Measurements from ENCODE around the gene SPON2. TPM values are rescaled to one million over a fixed set of nuclear protein-coding genes. Genes with fewer than 3 reads are reported as not detected.
A peak's percentile ranks its signal among the peaks of the same experiment; 100 is the strongest.

The SPON2 gene
- total RNA-seq, 1 donor from 2014 or later: 22.6 TPM

DNA sequence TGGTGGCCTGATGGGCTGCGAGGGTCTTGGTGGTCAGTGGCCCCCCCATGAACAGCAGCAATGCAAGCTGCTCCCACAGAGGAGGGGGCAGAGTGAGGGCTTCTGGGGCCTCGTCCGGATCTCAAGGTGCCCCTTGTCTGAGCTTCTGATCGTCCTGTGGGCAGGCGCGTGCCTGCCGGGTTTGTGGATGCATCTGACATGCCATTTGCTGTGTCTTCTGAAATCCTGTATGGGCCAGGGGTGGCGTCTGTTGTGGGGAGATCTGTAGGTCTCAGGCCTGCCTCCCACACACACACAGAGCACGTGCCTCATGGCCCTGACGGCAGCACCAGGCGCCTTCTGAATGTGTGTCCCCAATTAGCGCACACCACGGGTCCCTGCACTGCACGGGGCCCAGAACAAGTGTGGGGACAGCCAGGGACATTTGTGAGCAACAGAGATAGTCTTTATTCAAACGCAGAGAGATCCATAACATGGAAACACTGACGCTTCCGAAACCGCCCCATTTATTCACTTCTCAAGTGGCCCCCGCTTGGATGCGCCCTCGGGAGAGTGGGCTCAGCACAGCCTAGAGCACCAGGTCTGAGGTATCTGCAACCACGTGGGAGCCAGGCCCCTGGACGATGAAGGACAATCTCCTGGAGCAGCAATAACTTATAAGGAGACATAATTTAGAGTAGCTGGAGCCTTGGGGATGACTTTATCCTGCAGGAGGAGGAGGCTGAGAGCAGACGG is 5.7 kb downstream of the SPON2 start:
- intact Hi-C loops (cut with DNase I): loop anchor here (1.0 to 5.0 kb wide), 3 partner anchors 66 to 102 kb away; partner anchors contain the start of gene CTBP1
- no peak for DNase-seq (ENCODE audit: missing footprints)
- ATAC-seq: peak; percentile 1

DNA sequence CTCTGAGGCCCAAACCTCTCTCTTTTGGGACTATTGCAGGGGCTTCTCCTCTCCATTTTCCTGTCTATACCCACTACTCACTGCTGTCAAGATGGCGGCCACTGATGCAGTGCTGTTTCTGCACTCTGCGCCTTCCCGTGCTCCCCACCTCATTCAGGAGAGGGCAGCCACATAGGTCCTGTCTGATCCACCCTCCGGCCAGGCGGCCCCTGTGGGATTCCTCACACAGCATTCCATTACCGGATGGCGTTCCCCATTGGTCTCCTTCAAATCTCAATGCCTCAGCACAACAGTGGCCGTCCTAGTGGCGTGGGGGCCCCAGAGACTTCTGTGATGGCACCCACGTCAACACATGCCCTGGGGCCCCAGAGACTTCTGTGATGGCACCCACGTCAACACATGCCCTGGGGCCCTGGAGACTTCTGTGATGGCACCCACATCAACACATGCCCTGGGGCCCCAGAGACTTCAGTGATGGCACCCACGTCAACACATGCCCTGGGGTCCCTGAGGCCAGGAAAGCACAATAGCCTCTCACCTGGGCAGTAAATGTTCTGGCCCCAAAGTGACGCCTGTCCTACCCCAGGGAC is 7.3 kb downstream of the SPON2 start:
- DNase-seq (ENCODE audit: missing footprints) (no peak), ATAC-seq (no peak)
- intact Hi-C loops (cut with DNase I): loop anchor here (5.0 kb wide), 1 partner anchor 67 kb away; no protein-coding TSS in a partner anchor

DNA sequence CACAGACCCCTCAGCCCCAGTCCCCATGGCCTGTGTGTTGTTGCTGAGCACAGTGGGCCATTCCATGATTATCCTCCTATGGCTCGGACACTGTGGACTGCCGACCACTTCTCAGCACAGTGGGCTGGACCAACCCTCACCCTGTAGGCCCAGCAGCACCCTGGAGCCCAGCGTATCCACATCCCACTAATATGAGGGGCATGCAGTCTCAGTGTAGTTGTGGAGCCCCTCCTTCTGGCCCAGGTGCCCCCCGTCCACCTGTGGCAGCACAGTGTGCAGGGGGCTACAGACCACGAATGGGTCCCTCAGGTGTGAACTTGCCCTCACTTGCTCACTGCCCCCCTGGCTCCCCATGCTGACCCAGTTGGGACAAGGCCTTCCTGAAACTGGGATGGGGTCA is 7.9 kb downstream of the SPON2 start:
- intact Hi-C loops (cut with DNase I): no loop called here
- no peak for ATAC-seq
- DNase-seq (ENCODE audit: missing footprints): no peak

DNA sequence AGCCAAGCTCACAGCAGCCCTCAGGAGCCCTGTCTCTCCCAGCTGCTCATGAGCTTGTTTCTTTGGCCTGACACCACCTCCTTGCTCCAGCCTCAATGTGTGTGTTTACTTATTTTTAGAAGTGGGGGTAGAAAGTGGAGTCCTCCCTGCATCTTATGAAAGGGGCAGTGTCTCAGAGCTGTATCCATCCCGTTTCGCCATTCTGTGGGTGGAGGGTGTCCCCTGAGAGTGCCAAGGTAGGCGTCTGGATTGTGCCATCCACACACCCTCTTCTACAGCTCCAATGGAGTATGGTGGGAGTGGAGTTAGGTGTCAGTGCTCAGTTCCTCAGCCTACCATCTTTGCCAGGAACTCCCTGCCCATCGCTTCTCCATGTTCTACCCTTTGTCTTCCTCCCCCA is 8.3 kb downstream of the SPON2 start:
- DNase-seq (ENCODE audit: missing footprints) (no peak), ATAC-seq (no peak)
- intact Hi-C loops (cut with DNase I): no loop called here

DNA sequence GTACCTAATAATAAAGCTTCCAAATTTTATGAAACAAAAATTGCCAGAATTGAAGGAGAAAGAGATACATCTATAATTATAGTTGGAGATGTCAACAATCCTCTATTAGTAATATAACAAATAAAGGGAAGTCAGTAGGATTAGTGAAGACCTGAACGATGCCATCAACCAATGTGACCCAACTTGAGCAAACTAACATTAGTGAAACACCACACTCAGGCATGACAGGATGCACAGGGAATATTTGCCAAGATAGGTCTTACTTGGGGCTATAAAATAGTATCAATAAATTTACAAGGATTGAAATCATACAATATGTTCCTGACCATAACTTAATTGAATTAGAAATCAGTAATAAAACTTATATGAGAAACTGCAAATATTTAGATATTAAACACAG is 12.0 kb downstream of the SPON2 start:
- no peak for DNase-seq (ENCODE audit: missing footprints)
- ATAC-seq: no peak
- intact Hi-C loops (cut with DNase I): no loop called here

DNA sequence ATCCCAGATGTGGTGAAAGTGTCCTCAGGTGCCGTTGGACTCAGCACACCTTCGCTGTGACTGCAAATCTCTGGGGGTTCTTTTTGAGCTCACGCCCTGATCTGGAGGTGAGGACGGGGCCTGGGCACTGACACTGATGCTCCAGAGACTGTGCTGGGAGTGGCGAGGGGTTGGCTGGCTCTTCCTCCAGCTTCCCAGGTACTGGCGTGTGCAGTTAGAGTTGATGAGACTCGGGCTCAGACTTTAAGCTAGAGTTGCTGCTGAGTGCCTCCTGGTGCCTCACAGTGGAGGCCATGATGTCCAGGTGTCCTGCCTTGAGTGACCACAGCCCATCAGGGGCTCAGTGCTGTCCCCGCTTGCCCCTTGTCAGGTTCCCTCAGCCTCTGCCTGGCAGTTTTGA is 16.3 kb downstream of the SPON2 start:
- DNase-seq (ENCODE audit: missing footprints): no peak
- no peak for ATAC-seq

DNA sequence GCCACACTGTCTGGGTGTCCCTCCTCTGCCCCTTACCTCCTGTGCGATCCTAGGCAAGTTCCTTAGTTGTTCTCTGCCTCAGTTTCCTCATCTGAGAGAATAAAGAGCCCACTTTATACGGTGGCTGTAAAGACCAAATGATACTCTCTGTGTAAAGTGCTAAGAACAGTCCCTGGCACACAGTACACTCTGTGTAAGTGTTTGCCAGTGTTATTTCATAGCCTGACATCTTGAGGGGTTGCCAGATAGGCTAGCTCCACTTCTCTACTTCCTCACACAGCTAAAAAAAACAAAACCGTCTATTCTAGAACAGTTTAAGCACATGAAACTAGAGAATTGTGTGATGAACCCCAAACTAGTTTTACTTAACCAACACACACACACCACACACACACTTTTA is 17.1 kb downstream of the SPON2 start:
- intact Hi-C loops (cut with DNase I): no loop called here
- ATAC-seq (peak; percentile 55), DNase-seq (ENCODE audit: missing footprints) (no peak)

More for the DNA sequence above, 16.3 kb downstream of the SPON2 start:
- intact Hi-C loops (cut with DNase I): no loop called here

DNA sequence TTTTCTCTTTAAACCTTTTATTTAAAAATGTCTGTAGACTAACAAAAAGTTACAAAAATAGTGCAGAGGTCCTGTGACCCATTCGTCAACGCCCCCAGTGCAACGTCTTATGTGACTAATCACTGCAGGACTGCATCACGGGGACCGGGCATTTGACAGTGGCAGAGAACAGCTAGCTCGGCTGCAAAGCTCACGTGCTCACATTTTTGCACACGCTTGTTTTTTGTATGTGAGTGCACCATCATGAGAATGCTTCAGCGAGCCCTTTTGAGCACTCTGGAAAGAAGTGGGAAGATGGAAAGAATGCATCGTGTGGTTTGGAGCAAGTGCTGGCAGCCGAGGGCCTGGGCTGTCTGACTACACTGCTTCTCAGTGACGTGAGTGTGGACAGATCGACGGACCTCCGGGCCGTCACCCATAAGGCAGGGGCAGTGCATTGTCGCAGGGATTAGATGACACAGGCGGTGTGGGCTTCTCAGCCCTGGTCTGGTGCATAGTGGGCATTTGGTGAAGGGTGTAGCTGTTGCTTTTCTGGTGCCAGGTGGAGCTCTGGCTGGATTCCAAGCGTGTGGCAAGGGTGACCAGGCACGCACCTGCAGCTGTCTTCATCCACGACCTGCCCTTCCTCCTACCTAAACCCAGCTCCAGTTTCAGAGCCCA is 17.7 kb downstream of the SPON2 start:
- ATAC-seq (peak; percentile 19), DNase-seq (ENCODE audit: missing footprints) (no peak)
- intact Hi-C loops (cut with DNase I): no loop called here

DNA sequence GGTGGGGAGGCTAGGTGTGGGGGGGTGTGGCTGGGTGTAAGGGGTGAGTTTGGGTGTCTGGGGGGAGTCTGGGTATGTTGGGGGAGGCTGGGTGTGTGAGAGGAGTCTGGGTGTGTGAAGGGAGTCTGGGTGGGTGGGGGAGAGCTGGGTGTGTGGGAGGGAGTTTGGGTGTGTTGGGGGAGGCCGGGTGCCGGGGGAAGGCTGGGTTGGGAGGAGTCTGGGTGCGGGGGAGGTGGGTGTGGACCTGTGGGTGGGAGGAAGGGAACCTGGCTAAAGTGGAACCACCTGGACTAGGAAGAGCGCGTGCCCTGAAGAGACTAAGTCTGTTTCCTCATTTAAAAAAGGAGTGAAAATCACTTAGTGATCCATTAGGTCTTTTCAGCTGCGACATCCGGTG is 18.3 kb downstream of the SPON2 start:
- ATAC-seq: no peak
- intact Hi-C loops (cut with DNase I): no loop called here
- no peak for DNase-seq (ENCODE audit: missing footprints)

DNA sequence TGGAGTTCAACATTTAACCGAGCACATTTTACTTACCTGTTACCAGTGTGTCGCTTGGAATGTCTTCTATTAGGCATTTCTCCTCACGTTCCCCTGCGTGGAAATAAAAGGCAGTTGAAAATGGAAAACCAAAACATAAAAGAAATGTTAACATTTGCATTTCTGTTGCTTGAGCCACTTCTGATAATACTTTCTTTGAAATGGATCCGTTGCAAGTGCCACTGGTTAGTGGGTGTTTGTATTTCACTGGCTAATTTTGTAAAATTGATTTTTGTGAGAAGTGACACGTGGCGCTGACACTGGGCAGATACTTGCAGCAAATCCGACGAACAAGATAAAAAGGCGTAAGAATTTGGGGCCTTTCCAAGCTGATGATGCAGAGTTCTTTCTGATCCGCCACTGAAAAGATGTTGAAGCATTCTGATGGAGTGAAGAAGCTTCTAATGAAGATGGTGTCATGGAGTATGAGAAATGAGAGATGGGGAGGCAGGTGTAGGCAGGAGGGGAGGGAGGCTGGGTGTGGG is 18.8 kb downstream of the SPON2 start:
- no peak for ATAC-seq
- intact Hi-C loops (cut with DNase I): no loop called here
- no peak for DNase-seq (ENCODE audit: missing footprints)

DNA sequence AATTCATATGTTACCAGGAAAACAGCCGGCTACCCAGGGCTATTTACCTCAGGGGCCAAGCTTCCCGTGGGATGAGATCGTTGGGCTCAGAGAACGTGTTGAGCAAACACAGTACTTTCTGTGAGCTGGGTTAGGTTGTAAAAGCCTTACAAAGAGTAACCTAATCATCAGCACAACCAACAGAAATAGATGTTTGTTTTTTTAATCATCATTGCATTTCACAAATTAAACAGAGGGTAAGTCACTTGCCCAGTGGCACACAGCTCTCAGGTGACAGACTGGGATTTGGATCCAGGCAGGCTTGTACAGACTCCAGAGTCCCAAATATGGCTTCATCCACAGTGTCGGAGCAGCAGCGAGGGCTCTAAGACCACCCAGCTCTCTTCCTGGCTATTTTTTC is 20.1 kb downstream of the SPON2 start:
- intact Hi-C loops (cut with DNase I): no loop called here
- ATAC-seq (no peak), DNase-seq (ENCODE audit: missing footprints) (no peak)

DNA sequence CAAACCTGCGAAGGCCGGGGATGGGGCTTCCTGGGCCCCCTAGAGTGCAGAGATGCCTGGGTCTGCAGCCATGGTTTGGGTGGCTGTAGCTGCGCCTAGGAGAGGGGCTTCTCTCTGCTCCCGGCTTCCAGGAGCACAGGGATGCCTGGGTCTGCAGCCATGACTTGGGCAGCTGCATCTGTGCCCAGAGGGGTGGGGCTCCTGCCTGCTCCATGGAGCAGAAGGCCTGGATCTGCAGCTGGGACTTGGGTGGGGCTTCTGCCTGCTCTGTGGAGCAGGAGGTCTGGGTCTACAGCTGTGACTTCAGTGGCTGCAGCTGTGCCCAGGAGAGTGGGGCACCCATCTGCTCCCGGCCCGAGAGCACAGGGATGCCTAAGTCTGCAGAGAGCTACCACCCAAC is 20.8 kb downstream of the SPON2 start:
- intact Hi-C loops (cut with DNase I): no loop called here
- DNase-seq (ENCODE audit: missing footprints): no peak
- ATAC-seq: no peak

DNA sequence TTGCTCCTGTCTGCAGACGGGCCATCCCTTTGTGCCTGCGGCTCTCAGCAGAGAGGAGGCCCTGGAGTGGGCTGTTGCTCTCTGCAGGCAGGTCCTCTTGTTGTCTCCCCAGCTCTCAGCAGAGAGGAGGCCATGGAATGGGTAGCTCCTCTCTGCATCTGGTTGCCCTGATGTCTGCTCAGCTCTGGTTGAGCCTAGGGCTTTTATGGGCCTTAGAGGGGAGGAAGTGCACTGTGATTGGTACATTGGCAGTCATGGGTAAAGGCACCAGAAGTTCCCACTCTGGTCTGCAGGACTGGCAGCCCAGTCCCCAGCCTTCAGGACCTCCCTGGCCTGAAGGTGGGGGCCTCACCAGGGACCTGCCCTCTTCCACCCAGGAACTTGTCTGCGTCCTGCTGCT is 21.5 kb downstream of the SPON2 start:
- ATAC-seq (no peak), DNase-seq (ENCODE audit: missing footprints) (no peak)
- intact Hi-C loops (cut with DNase I): no loop called here

DNA sequence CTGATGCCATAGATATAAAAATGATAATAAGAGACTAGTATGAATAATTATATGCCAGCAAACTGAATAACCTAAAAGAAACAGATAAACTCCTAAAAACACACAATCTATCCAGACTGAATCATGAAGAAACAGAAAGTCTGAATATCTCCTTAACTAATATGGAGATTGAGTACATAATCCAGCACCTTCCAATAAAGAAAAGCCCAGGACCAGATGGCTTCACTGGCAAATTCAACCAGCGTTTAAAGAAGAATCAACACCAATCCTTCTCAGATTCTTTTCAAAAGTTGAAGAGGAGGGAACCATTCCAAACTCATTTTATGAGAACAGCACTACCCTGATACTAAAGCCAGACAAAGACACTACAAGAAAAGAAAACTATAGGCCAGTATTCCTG is 32.5 kb downstream of the SPON2 start:
- intact Hi-C loops (cut with DNase I): no loop called here
- DNase-seq (ENCODE audit: missing footprints): no peak

DNA sequence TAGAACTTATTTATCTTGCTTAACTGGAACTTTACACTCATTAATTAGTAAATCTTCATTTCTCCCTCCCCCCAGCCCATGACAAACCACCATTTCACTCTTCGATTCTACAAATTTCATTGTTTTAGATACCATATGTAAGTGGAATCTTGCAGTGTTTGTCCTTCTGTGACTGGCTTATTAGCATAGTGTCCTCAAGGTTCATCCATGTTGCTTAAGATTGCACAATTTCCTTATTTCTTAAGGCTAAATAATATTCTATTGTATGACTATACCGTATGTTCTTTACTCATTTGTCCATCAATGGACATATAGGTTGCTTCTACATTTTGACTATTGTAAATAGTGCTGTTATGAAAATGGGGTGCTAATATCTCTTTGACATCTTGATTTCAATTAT is 34.5 kb downstream of the SPON2 start:
- intact Hi-C loops (cut with DNase I): no loop called here
- DNase-seq (ENCODE audit: missing footprints) (no peak), ATAC-seq (no peak)

More for the DNA sequence above, 32.5 kb downstream of the SPON2 start:
- ATAC-seq: no peak

DNA sequence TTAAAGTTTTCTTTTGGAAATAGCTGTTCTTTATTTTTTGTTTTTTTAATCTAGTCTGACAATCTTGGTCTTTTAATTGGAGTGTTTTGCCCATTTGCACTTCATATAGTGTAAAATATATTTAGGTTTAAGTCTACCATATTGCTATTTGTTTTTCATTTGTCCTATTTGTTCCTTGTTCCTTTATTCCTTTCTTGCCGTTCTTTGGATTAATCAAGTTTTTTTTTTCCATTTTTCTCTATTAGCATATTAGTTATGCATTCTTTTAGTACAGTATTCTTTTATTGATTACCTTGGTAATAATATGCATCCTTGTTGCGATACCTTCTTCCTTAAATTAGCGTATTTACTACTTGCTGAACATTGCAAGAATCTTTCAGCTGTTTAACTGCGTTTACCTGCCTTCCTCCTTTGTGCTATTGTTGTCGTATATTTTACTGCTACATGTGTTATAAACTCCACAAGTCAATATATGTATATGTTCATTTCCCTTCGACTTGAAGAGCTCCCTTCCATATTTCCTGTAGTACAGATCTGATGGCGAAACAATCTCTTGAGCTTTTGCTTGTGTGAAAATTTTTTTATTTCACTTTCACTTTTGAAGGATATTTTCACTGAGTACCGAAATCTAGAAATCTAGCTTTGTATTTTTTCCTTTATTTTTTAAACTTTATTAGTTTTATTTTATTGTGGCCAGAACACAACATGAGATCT is 35.2 kb downstream of the SPON2 start:
- intact Hi-C loops (cut with DNase I): no loop called here
- DNase-seq (ENCODE audit: missing footprints) (no peak), ATAC-seq (no peak)

DNA sequence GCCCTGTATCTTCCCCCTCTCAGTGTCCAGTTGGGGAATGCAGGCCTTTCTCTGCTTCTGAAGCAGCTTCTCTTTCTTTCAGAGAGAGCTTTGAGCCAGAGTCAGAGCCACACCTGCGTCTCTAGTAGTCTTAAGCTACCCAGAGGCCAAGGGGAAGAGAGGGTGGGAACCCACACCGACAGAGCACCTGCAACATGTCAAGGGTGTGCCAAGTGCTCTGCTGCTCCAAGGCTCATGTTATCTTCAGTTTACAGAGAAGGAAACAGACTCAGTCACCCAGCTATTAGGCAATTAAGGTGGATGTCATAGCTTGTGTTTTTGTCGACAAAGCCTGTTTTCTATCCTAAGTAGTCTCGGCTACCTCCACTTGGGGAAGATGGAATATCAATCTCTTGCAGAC is 36.3 kb downstream of the SPON2 start:
- ATAC-seq: no peak
- no peak for DNase-seq (ENCODE audit: missing footprints)
- intact Hi-C loops (cut with DNase I): no loop called here

DNA sequence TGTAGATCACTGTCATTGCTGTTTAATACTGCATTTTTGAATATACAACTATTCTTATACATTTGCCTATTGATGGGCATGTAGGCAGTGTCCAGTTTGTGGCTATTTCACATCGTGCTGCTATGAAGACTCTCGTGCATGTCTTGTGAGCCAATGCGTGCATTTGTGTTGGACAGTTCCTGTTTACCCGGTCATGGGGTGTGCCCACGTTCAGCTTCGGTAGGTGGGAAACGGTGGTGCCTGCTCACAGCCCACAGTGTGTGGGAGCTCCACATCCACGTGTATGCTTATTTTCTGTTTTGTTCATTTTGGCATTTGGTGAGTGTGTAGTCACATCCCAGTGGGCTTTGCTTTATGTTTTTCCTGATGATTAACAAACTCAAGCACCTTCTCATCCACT is 39.4 kb downstream of the SPON2 start:
- ATAC-seq (no peak), DNase-seq (ENCODE audit: missing footprints) (no peak)
- intact Hi-C loops (cut with DNase I): no loop called here
